HG03095 (cell line): ENCODE results near the gene ZNF527.
"Not testable (repeated sequence)": the region's sequence is repeated elsewhere in the genome, so short reads cannot be mapped to it uniquely, and the experiment has no call there.

Experiments used
- ATAC-seq: cut with Tn5 transposase; IDR thresholded peaks from one replicate; pipeline ENCODE4 v1.9.1; 2021; ENCODE audit warnings: moderate library complexity; ENCODE audit not compliant: unreplicated experiment

Gene ZNF527

GRCh38 chr19:37370880-37371661 lies at the start of gene ZNF527:
Gene ZNF527, plus strand, starts transcription at chr19:37371099. Its CDS starts 3,100 bp downstream, at chr19:37374199.
- peak; percentile 93 for ATAC-seq

GRCh38 chr19:37329686-37330085 lies 41.2 kb upstream of the ZNF527 start:
- ATAC-seq, result no peak

- ATAC-seq, result no peak
Observed at GRCh38 chr19:37332839-37333238, 38.1 kb upstream of the ZNF527 start.

GRCh38 chr19:37333457-37333856 lies 37.4 kb upstream of the ZNF527 start:
- ATAC-seq, result no peak

- peak; percentile 96 for ATAC-seq
Observed at GRCh38 chr19:37334179-37335071, 36.5 kb upstream of the ZNF527 start.

- no peak for ATAC-seq
Observed at GRCh38 chr19:37342753-37343152, 28.1 kb upstream of the ZNF527 start.

- ATAC-seq, result no peak
Observed at GRCh38 chr19:37346091-37346490, 24.8 kb upstream of the ZNF527 start.

GRCh38 chr19:37348060-37348459 lies 22.8 kb upstream of the ZNF527 start:
- ATAC-seq, result no peak

GRCh38 chr19:37353968-37354367 lies 16.9 kb upstream of the ZNF527 start:
- no peak for ATAC-seq

GRCh38 chr19:37355901-37356300 lies 15.0 kb upstream of the ZNF527 start:
- ATAC-seq, result no peak

- ATAC-seq, result no peak
Observed at GRCh38 chr19:37361994-37362393, 8.9 kb upstream of the ZNF527 start.

- ATAC-seq, result no peak
Observed at GRCh38 chr19:37362733-37363132, 8.2 kb upstream of the ZNF527 start.

- peak; percentile 11 for ATAC-seq
Observed at GRCh38 chr19:37370386-37370879, 466 bp upstream of the ZNF527 start.

- no peak for ATAC-seq
Observed at GRCh38 chr19:37389234-37389633, 18.3 kb downstream of the ZNF527 start.

- not testable (repeated sequence) for ATAC-seq
Observed at GRCh38 chr19:37391399-37391798, 20.5 kb downstream of the ZNF527 start.

GRCh38 chr19:37401078-37401477 lies 30.2 kb downstream of the ZNF527 start:
- ATAC-seq, result no peak

- ATAC-seq, result no peak
Observed at GRCh38 chr19:37403403-37403802, 32.5 kb downstream of the ZNF527 start.

- not testable (repeated sequence) for ATAC-seq
Observed at GRCh38 chr19:37406140-37406846, 35.4 kb downstream of the ZNF527 start.

GRCh38 chr19:37412700-37413099 lies 41.8 kb downstream of the ZNF527 start:
- no peak for ATAC-seq

GRCh38 chr19:37413313-37414084 lies 42.6 kb downstream of the ZNF527 start:
- ATAC-seq, result no peak
